HCT116 (cell line): Measurements from ENCODE around the gene FAAP100. TPM values are rescaled to one million over a fixed set of nuclear protein-coding genes. Genes with fewer than 3 reads are reported as not detected.

Source experiments
- ATAC-seq: fragments of 200-7000 bp; cut with Tn5 transposase; 2 replicates; pipeline ENCODE4 v1.9.1; 2020; ENCODE audit warnings: mild to moderate bottlenecking, moderate library complexity
- BruUV-seq: library from RNA; stranded (reverse); fragments of 400-500 nt; replicated peaks from 2 replicates; lab custom pipeline; 2021; lab: Mats Ljungman, UMichigan
- CTCF ChIA-PET: fragments of 300-600 bp; sonication (Branson Sonifier 250); formaldehyde crosslinking; loops from one replicate; lab custom pipeline; 2021; ENCODE audit warnings: antibody characterized with exemption; lab: Charles Lee
- POLR2A ChIA-PET: fragments of 300-600, 350-600 bp; sonication (Branson Sonifier 250); formaldehyde crosslinking; loops from one replicate; lab custom pipeline; 2021; ENCODE audit warnings: antibody characterized with exemption; lab: Charles Lee
- RAD21 ChIA-PET, 2 experiments: fragments of 300-600 bp; sonication (Branson Sonifier 250); formaldehyde crosslinking; loops; one replicate each; lab custom pipeline; 2023; ENCODE audit warnings: low total read pairs in 2 of 2; ENCODE audit not compliant: uncharacterized antibody in 2 of 2, unreplicated experiment in 2 of 2, low non-redundant PET in 1 of 2; lab: Charles Lee
- DNase-seq: peaks from one replicate; pipeline ENCODE4 v3.0.0-alpha.2; 2010; ENCODE audit warnings: low read depth, low spot score
- H2AFZ ChIP-seq: fragments of 200-600 bp; shearing (Covaris generic), sonication (generic); 2 replicates; pipeline ENCODE4 v1.6.1; 2017; ENCODE audit warnings: low read depth, mixed run types, mixed read lengths, antibody characterized with exemption, low read length; ENCODE audit not compliant: poor library complexity, severe bottlenecking
- H3K27ac ChIP-seq: 2 replicates; pipeline ENCODE4 v1.5.1; 2012; ENCODE audit warnings: low read depth, low read length
- H3K27me3 ChIP-seq: fragments of 200-600 bp; sonication (generic); 2 replicates; pipeline ENCODE4 v1.6.1; 2016; ENCODE audit warnings: mixed run types, low read length, mixed read lengths; ENCODE audit not compliant: insufficient read depth
- H3K36me3 ChIP-seq, 2 experiments: fragments of 200-500 bp in 1 of 2; fragments of 200-600 bp in 1 of 2; sonication (Bioruptor generic) in 1 of 2; sonication (generic) in 1 of 2; 2 replicates each; pipeline versions ENCODE4 v1.5.1 to v1.6.1; 2014 to 2016; ENCODE audit warnings: low read length in 2 of 2, inconsistent platforms in 1 of 2, mixed read lengths in 1 of 2, mixed run types in 1 of 2; ENCODE audit not compliant: insufficient read depth in 2 of 2, control insufficient read depth in 1 of 2
- H3K4me1 ChIP-seq, 2 experiments: fragments of 200-600 bp in 1 of 2; sonication (generic) in 1 of 2; 2 replicates each; pipeline versions ENCODE4 v1.5.1 to v1.6.1; 2012 to 2017; ENCODE audit warnings: low read length in 2 of 2, inconsistent platforms in 1 of 2, mild to moderate bottlenecking in 1 of 2, mixed read lengths in 1 of 2, mixed run types in 1 of 2, moderate library complexity in 1 of 2; ENCODE audit not compliant: insufficient read depth in 2 of 2, control insufficient read depth in 1 of 2
- H3K4me2 ChIP-seq: fragments of 200-600 bp; sonication (generic); 2 replicates; pipeline ENCODE4 v1.6.1; 2017; ENCODE audit warnings: mixed run types, low read length, mixed read lengths
- H3K4me3 ChIP-seq, 2 experiments: fragments of 200-600 bp in 1 of 2; sonication (generic) in 1 of 2; replicated peaks in 1 of 2; 2 replicates each; pipeline ENCODE4 v1.5.1; 2011 to 2016; ENCODE audit warnings: low read length in 2 of 2, control low read depth in 1 of 2, low read depth in 1 of 2, mild to moderate bottlenecking in 1 of 2, mixed read lengths in 1 of 2, mixed run types in 1 of 2
- H3K79me2 ChIP-seq: fragments of 200-600 bp; sonication (generic); 2 replicates; pipeline ENCODE4 v1.6.1; 2017; ENCODE audit warnings: mild to moderate bottlenecking, mixed run types, low read length, moderate library complexity, mixed read lengths; ENCODE audit not compliant: insufficient read depth
- H3K9ac ChIP-seq: fragments of 200-600 bp; sonication (generic); 2 replicates; pipeline ENCODE4 v1.6.1; 2016; ENCODE audit warnings: low read length, mixed read lengths
- H3K9me2 ChIP-seq: fragments of 200-600 bp; sonication (generic), shearing (Covaris generic); 2 replicates; pipeline ENCODE4 v1.6.1; 2017; ENCODE audit warnings: mixed run types, mild to moderate bottlenecking, moderate library complexity; ENCODE audit not compliant: insufficient read depth
- H3K9me3 ChIP-seq, 2 experiments: fragments of 200-500 bp in 1 of 2; fragments of 200-600 bp in 1 of 2; sonication (Bioruptor generic) in 1 of 2; sonication (generic) in 1 of 2; 2 replicates each; pipeline ENCODE4 v1.6.1; 2014 to 2017; ENCODE audit warnings: low read length in 2 of 2, mixed read lengths in 2 of 2, inconsistent platforms in 1 of 2, low read depth in 1 of 2, mild to moderate bottlenecking in 1 of 2, mixed run types in 1 of 2, moderate library complexity in 1 of 2; ENCODE audit not compliant: control insufficient read depth in 1 of 2, insufficient read depth in 1 of 2
- H4K20me1 ChIP-seq: fragments of 200-600 bp; sonication (generic), shearing (Covaris generic); 2 replicates; pipeline ENCODE4 v1.6.1; 2017; ENCODE audit warnings: mixed run types, mild to moderate bottlenecking, moderate library complexity; ENCODE audit not compliant: insufficient read depth
- CTCF ChIP-seq, 3 experiments: fragments of 200-600 bp in 1 of 3; sonication (generic) in 1 of 3; IDR thresholded peaks in 2 of 3; conservative IDR thresholded peaks in 1 of 3; 2 replicates each; pipeline ENCODE4 v1.5.1; 2012 to 2017; ENCODE audit warnings: low read depth in 2 of 3, low read length in 2 of 3, antibody characterized with exemption in 1 of 3, borderline replicate concordance in 1 of 3, control low read depth in 1 of 3, mild to moderate bottlenecking in 1 of 3, mixed read lengths in 1 of 3, mixed run types in 1 of 3, moderate library complexity in 1 of 3; ENCODE audit not compliant: insufficient read depth in 1 of 3
- EGR1 ChIP-seq: IDR thresholded peaks from 2 replicates; pipeline ENCODE4 v1.6.1; 2012; ENCODE audit warnings: low read depth
- POLR2AphosphoS5 ChIP-seq: IDR thresholded peaks from 2 replicates; pipeline ENCODE4 v1.6.1; 2011; ENCODE audit warnings: mild to moderate bottlenecking, low read depth, low read length, moderate library complexity
- TCF7L2 ChIP-seq: IDR thresholded peaks from 2 replicates; pipeline ENCODE4 v1.7.0; 2011; ENCODE audit warnings: borderline replicate concordance, inconsistent platforms; ENCODE audit not compliant: insufficient read depth, insufficient read length; ENCODE audit errors: extremely low read depth
- YY1 ChIP-seq: IDR thresholded peaks from 2 replicates; pipeline ENCODE4 v1.6.1; 2011; ENCODE audit warnings: low read length, low read depth, moderate library complexity, mild to moderate bottlenecking; ENCODE audit not compliant: insufficient replicate concordance; ENCODE audit errors: extremely low read depth
- intact Hi-C: fragments of 100-400 bp; cut with micrococcal nuclease; formaldehyde crosslinking; loops from 2 replicates; pipeline ENCODE4 v1.10.0; 2022
- total RNA-seq: library from RNA; stranded (reverse); gene quantifications from one replicate; pipeline ENCODE4 v1.2.1, GENCODE V29; 2021; ENCODE audit not compliant: unreplicated experiment

Gene FAAP100
- total RNA-seq, 1 experiment from 2014 or later = 53.4 TPM

- H3K4me1 ChIP-seq = peaks cover 12 to 41% of the 10 kb centered on the region in 2 experiments
- intact Hi-C loops = no loop called here
- ATAC-seq (peak; percentile 83), DNase-seq (no peak)
- ChIA-PET RAD21 (interaction anchor here (0.7 to 1.6 kb wide), 2 partner anchors 9 to 43 kb away, joined by 4 to 5 read pairs; no protein-coding TSS in a partner anchor), CTCF (interaction anchor here (0.6 to 1.3 kb wide), 2 partner anchors 9 to 23 kb away, joined by 3 read pairs; no protein-coding TSS in a partner anchor), POLR2A (interaction anchor here (0.8 to 2.2 kb wide), 3 partner anchors 10 to 15 kb away, joined by 3 to 6 read pairs (median 3); partner anchors contain the start of gene ACTG1)
- no peaks in the 10 kb centered on the region for H3K79me2 ChIP-seq
- peaks cover 0 to 7% of the 10 kb centered on the region in 2 experiments; a peak in 1 of 4 replicates for H3K9me3 ChIP-seq
- BruUV-seq = TSS peak; percentile 72
- no peak within 1 kb of the TSS for H2AFZ ChIP-seq
- no peaks in the 10 kb centered on the region for H3K27me3 ChIP-seq
- no peaks in the 10 kb centered on the region for H3K36me3 ChIP-seq
- peak within 1 kb of the TSS; percentile 40 to 58 for H3K4me3 ChIP-seq
- H4K20me1 ChIP-seq = no peaks in the 10 kb centered on the region
- no peak for TF ChIP-seq TCF7L2
- TF ChIP-seq YY1 = no peak
- TF ChIP-seq CTCF (IDR thresholded peaks at IDR 0.05 in 2 of 3, conservative IDR thresholded peaks at IDR 0.05 in 1 of 3; ENCODE audit: borderline replicate concordance in 1 of 3, insufficient read depth in 1 of 3, low read depth in 2 of 3, low read length in 2 of 3) = peak in 2 of 3 experiments; percentile 39 to 60; a peak in 4 of 6 replicates
- TF ChIP-seq EGR1 = peak; percentile 99
- TF ChIP-seq POLR2AphosphoS5 = peak; percentile 87
- H3K9ac ChIP-seq = peak within 1 kb of the TSS; percentile 68
- peak within 1 kb of the TSS; percentile 72 for H3K27ac ChIP-seq
- H3K4me2 ChIP-seq = peak within 1 kb of the TSS; percentile 75
- H3K9me2 ChIP-seq = no peaks in the 10 kb centered on the region
These were observed 24.4 kb downstream of the FAAP100 start, which contains the start of gene FSCN2 for GRCh38 chr17:81527591-81528383. Gene FSCN2 (plus strand): TSS chr17:81528377. CDS start chr17:81528532, 155 bp downstream.
